CD14-positive monocyte (primary cell): Measurements from ENCODE around the gene TFG. TPM values are rescaled to one million over a fixed set of nuclear protein-coding genes. Genes with fewer than 3 reads are reported as not detected.

Experiments
- DNase-seq, 3 donors: peaks; one replicate each; pipeline ENCODE4 v3.0.0-alpha.2; 2011 to 2022
- H2AFZ ChIP-seq: 2 replicates; pipeline ENCODE4 v1.6.0; 2012; ENCODE audit warnings: mild to moderate bottlenecking, low read depth, low read length, inconsistent platforms; ENCODE audit not compliant: insufficient read depth, poor library complexity, severe bottlenecking
- H3K27ac ChIP-seq, 2 donors: 1 replicate in 1 of 2; 2 replicates in 1 of 2; pipeline ENCODE4 v1.5.1; 2012 to 2013; ENCODE audit warnings: low read length in 2 of 2, control low read depth in 1 of 2, inconsistent platforms in 1 of 2, low read depth in 1 of 2, mild to moderate bottlenecking in 1 of 2
- H3K27me3 ChIP-seq, 2 donors: one replicate each; pipeline versions ENCODE4 v1.6.0 to v1.6.1; 2011 to 2013; ENCODE audit warnings: low read length in 2 of 2; ENCODE audit not compliant: control insufficient read depth in 2 of 2, insufficient read depth in 2 of 2
- H3K36me3 ChIP-seq, 2 donors: replicated peaks in 1 of 2; 1 replicate in 1 of 2; 2 replicates in 1 of 2; pipeline versions ENCODE4 v1.5.1 to v1.6.1; 2012 to 2013; ENCODE audit warnings: low read length in 2 of 2, control low read depth in 1 of 2, inconsistent platforms in 1 of 2, mild to moderate bottlenecking in 1 of 2; ENCODE audit not compliant: insufficient read depth in 2 of 2, control insufficient read depth in 1 of 2
- H3K4me1 ChIP-seq, 2 donors: 1 replicate in 1 of 2; 2 replicates in 1 of 2; pipeline versions ENCODE4 v1.5.1 to v1.6.1; 2012 to 2013; ENCODE audit warnings: low read length in 2 of 2, control low read depth in 1 of 2, inconsistent platforms in 1 of 2, mild to moderate bottlenecking in 1 of 2, moderate library complexity in 1 of 2; ENCODE audit not compliant: insufficient read depth in 2 of 2, control insufficient read depth in 1 of 2
- H3K4me2 ChIP-seq: replicated peaks from 2 replicates; pipeline ENCODE3; 2012; ENCODE audit warnings: low read length, moderate library complexity, mild to moderate bottlenecking; ENCODE audit not compliant: poor library complexity, severe bottlenecking; ENCODE audit errors: extremely low read depth
- H3K4me3 ChIP-seq, 3 experiments: fragments of 200-600 bp in 1 of 3; sonication (generic) in 1 of 3; replicated peaks in 1 of 3; 1 replicate in 2 of 3; 2 replicates in 1 of 3; pipeline ENCODE4 v1.5.1; 2011 to 2013; ENCODE audit warnings: low read length in 3 of 3, mild to moderate bottlenecking in 3 of 3, control low read depth in 2 of 3, low read depth in 2 of 3, inconsistent platforms in 1 of 3, moderate library complexity in 1 of 3
- H3K79me2 ChIP-seq: 2 replicates; pipeline ENCODE4 v1.6.0; 2012; ENCODE audit warnings: mild to moderate bottlenecking, control low read depth, inconsistent platforms, low read length, moderate library complexity; ENCODE audit not compliant: insufficient read depth
- H3K9ac ChIP-seq: 2 replicates; pipeline ENCODE4 v1.6.0; 2017; ENCODE audit warnings: low read length, mild to moderate bottlenecking; ENCODE audit not compliant: insufficient read depth, poor library complexity, severe bottlenecking
- H3K9me3 ChIP-seq, 2 donors: replicated peaks in 1 of 2; 1 replicate in 1 of 2; 2 replicates in 1 of 2; pipeline versions ENCODE4 v1.5.1 to v1.6.1; 2012 to 2013; ENCODE audit warnings: low read length in 2 of 2, control low read depth in 1 of 2; ENCODE audit not compliant: control insufficient read depth in 1 of 2, insufficient read depth in 1 of 2
- H4K20me1 ChIP-seq: 2 replicates; pipeline ENCODE4 v1.6.0; 2012; ENCODE audit warnings: mild to moderate bottlenecking, low read length, control low read depth, moderate library complexity; ENCODE audit not compliant: insufficient read depth
- H3K27ac Mint-ChIP-seq, 7 donors: one replicate each; pipeline ENCODE4 v1.8.0; 2020; ENCODE audit warnings: mild to moderate bottlenecking in 7 of 7, mixed read lengths in 7 of 7, moderate library complexity in 6 of 7, inconsistent platforms in 2 of 7
- H3K27me3 Mint-ChIP-seq, 3 donors: one replicate each; pipeline ENCODE4 v1.8.0; 2021 to 2022; ENCODE audit warnings: low read depth in 3 of 3, mild to moderate bottlenecking in 3 of 3, mixed read lengths in 3 of 3, moderate library complexity in 3 of 3, inconsistent platforms in 1 of 3
- H3K36me3 Mint-ChIP-seq, 2 donors: one replicate each; pipeline ENCODE4 v1.8.0; 2020; ENCODE audit warnings: mixed read lengths in 2 of 2, inconsistent platforms in 1 of 2, mild to moderate bottlenecking in 1 of 2
- H3K4me1 Mint-ChIP-seq: one replicate; pipeline ENCODE4 v1.8.0; 2020; ENCODE audit warnings: mild to moderate bottlenecking, mixed read lengths
- H3K4me3 Mint-ChIP-seq, 2 donors: one replicate each; pipeline ENCODE4 v1.8.0; 2020; ENCODE audit warnings: mild to moderate bottlenecking in 2 of 2, mixed read lengths in 2 of 2, moderate library complexity in 1 of 2
- H3K9me3 Mint-ChIP-seq, 7 donors: one replicate each; pipeline ENCODE4 v1.8.0; 2020 to 2022; ENCODE audit warnings: mixed read lengths in 7 of 7, mild to moderate bottlenecking in 6 of 7, moderate library complexity in 6 of 7, inconsistent platforms in 2 of 7
- WGBS: methylation state at CpG from one replicate; pipeline ENCODE4 v1.1.5; 2013; ENCODE audit warnings: missing lambda C conversion rate; ENCODE audit not compliant: insufficient coverage; 5-methylcytosine and 5-hydroxymethylcytosine counted together
- intact Hi-C, 2 donors: fragments of 100-400 bp; cut with micrococcal nuclease; formaldehyde crosslinking; loops; one replicate each; pipeline versions ENCODE4 v1.15.0 to v1.15.1; 2023
- polyA plus RNA-seq, 3 donors: library from polyadenylated mRNA; depleted of rRNA in 1 of 3; unstranded in 2 of 3; stranded (reverse) in 1 of 3; fragments of 300-500 nt in 2 of 3; fragments of >200 nt in 1 of 3; fragmentation: Illumina TruSeq in 2 of 3; gene quantifications; 1 replicate in 2 of 3; 2 replicates in 1 of 3; pipeline ENCODE4 v1.2.3, GENCODE V29; 2012 to 2021
- TF ChIP-seq, protein P1 (sequence below): fragments of 200-600 bp; IDR thresholded peaks from one replicate; pipeline ENCODE4 v1.8.0; 2022; ENCODE audit warnings: antibody characterized with exemption, mild to moderate bottlenecking

Gene TFG
- polyA plus RNA-seq, 3 donors, result 37.9 to 51.2 (median 44.8) TPM

GRCh38 chr3:100783619-100784018, 74.3 kb downstream of the TFG start:
- Histone ChIP-seq H3K27ac (no peak overlapping the region), H3K4me1 (no peaks in the 10 kb centered on the region), H3K4me2 (no peak overlapping the region), H3K79me2 (no peaks in the 10 kb centered on the region), H3K36me3 (no peaks in the 10 kb centered on the region), H3K9ac (no peak overlapping the region), H3K9me3 (no peaks in the 10 kb centered on the region), H4K20me1 (no peaks in the 10 kb centered on the region), H3K4me3 (no peak overlapping the region), H2AFZ (no peak overlapping the region), H3K27me3 (no peaks in the 10 kb centered on the region)
- TF ChIP-seq, protein P1, sequence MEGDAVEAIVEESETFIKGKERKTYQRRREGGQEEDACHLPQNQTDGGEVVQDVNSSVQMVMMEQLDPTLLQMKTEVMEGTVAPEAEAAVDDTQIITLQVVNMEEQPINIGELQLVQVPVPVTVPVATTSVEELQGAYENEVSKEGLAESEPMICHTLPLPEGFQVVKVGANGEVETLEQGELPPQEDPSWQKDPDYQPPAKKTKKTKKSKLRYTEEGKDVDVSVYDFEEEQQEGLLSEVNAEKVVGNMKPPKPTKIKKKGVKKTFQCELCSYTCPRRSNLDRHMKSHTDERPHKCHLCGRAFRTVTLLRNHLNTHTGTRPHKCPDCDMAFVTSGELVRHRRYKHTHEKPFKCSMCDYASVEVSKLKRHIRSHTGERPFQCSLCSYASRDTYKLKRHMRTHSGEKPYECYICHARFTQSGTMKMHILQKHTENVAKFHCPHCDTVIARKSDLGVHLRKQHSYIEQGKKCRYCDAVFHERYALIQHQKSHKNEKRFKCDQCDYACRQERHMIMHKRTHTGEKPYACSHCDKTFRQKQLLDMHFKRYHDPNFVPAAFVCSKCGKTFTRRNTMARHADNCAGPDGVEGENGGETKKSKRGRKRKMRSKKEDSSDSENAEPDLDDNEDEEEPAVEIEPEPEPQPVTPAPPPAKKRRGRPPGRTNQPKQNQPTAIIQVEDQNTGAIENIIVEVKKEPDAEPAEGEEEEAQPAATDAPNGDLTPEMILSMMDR, result no peak
- Mint-ChIP-seq H3K4me3 (no peak overlapping the region), H3K27ac (no peak overlapping the region), H3K4me1 (no peaks in the 10 kb centered on the region), H3K27me3 (peaks cover 0 to 5% (median 1%) of the 10 kb centered on the region in 3 donors), H3K9me3 (peaks cover 2 to 14% (median 4%) of the 10 kb centered on the region in 7 donors), H3K36me3 (no peaks in the 10 kb centered on the region)
- intact Hi-C loops, result no loop called here
- WGBS, result 100% methylated on average over 1 of the region's 3 CpGs
- DNase-seq, result no peak

DNA sequence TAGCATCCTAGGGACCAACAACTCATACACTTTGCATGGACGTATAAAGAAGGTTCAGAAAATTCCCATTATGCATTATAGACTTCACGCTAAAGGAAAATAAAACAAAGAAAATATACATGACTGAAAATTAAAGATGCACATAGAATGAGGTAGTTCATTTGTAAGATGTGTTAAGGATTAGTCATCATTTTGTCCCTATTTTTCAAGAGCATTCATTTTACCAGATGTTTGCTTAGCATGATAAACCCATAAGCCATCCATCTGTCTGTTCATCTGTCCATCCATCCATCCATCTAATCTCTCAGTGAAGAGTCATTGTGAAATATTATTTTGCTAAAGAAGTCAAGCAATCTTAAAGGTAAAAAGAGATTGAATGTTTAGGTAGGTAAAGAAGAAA, 80.3 kb downstream of the TFG start:
- Histone ChIP-seq H4K20me1 (no peaks in the 10 kb centered on the region), H3K4me1 (no peaks in the 10 kb centered on the region), H3K36me3 (no peaks in the 10 kb centered on the region), H3K27ac (no peak overlapping the region), H3K27me3 (no peaks in the 10 kb centered on the region), H3K4me3 (no peak overlapping the region), H3K4me2 (no peak overlapping the region), H3K79me2 (no peaks in the 10 kb centered on the region), H3K9me3 (no peaks in the 10 kb centered on the region), H2AFZ (no peak overlapping the region), H3K9ac (no peak overlapping the region)
- peaks cover 0 to 4% (median 0%) of the 10 kb centered on the region in 3 donors for H3K27me3 Mint-ChIP-seq
- no CpG with 5 or more reads among the region's 2 CpGs for WGBS
- TF ChIP-seq, protein P1, result no peak
- H3K27ac Mint-ChIP-seq, result no peak overlapping the region
- intact Hi-C loops, result no loop called here
- H3K4me3 Mint-ChIP-seq, result no peak overlapping the region
- DNase-seq, result no peak
- H3K36me3 Mint-ChIP-seq, result no peaks in the 10 kb centered on the region
- H3K9me3 Mint-ChIP-seq, result peaks cover 0 to 8% (median 3%) of the 10 kb centered on the region in 7 donors
- H3K4me1 Mint-ChIP-seq, result peaks cover 2% of the 10 kb centered on the region
